ENCODE measurements around the gene CGA. TPM values are rescaled to one million over a fixed set of nuclear protein-coding genes. Genes with fewer than 3 reads are reported as not detected.

Gene CGA
- total and polyA plus RNA-seq, 11 donors: 0.40 to 0.89 (median 0.49) TPM; not detected in 8

- Histone ChIP-seq H3K4me3 (no peak overlapping the region), H3K36me3 (no peaks in the 10 kb centered on the region), H3K9me3 (no peaks in the 10 kb centered on the region), H3K27me3 (peaks cover 0 to 7% (median 0%) of the 10 kb centered on the region in 9 donors), H3K27ac (no peak overlapping the region), H3K4me1 (peaks cover 0 to 4% (median 0%) of the 10 kb centered on the region in 12 donors)
- intact Hi-C loops (cut with DNase I): no loop called here
- ATAC-seq: no peak
- WGBS, 4 donors: 72 to 92% (median 85%) methylated on average over 2 of the region's 2 CpGs
- TF ChIP-seq CTCF (IDR thresholded peaks at IDR 0.05): no peak
- DNase-seq: no peak
Observed at GRCh38 chr6:87101067-87101466, 6.2 kb upstream of the CGA start.

- intact Hi-C loops (cut with DNase I): no loop called here
- Histone ChIP-seq H3K27ac (no peak overlapping the region), H3K36me3 (no peaks in the 10 kb centered on the region), H3K9me3 (no peaks in the 10 kb centered on the region), H3K27me3 (peaks cover 0 to 9% (median 0%) of the 10 kb centered on the region in 9 donors), H3K4me1 (peaks cover 0 to 4% (median 0%) of the 10 kb centered on the region in 12 donors), H3K4me3 (no peak overlapping the region)
- ATAC-seq: no peak
- 77 to 84% (median 79%) methylated on average over 3 of the region's 3 CpGs for WGBS, 4 donors
- TF ChIP-seq POLR2A (IDR thresholded peaks at IDR 0.05) (no peak), CTCF (IDR thresholded peaks at IDR 0.05) (no peak)
- no peak for DNase-seq
Observed at GRCh38 chr6:87100216-87100615, 5.3 kb upstream of the CGA start.

GRCh38 chr6:87099472-87099871, 4.6 kb upstream of the CGA start:
- no peaks in the 10 kb centered on the region for H3K9me3 ChIP-seq
- intact Hi-C loops (cut with DNase I): no loop called here
- no peak overlapping the region for H3K4me3 ChIP-seq
- H3K36me3 ChIP-seq: no peaks in the 10 kb centered on the region
- H3K4me1 ChIP-seq: peaks cover 0 to 4% (median 0%) of the 10 kb centered on the region in 12 donors
- ATAC-seq: no peak
- H3K27ac ChIP-seq: no peak overlapping the region
- DNase-seq: no peak
- H3K27me3 ChIP-seq: peaks cover 0 to 9% (median 0%) of the 10 kb centered on the region in 9 donors
- TF ChIP-seq CTCF (IDR thresholded peaks at IDR 0.05) (no peak), POLR2A (IDR thresholded peaks at IDR 0.05) (no peak)

GRCh38 chr6:87094576-87094975, 330 bp downstream of the CGA start:
- no peaks in the 10 kb centered on the region for H3K4me1 ChIP-seq
- peaks cover 0 to 9% (median 0%) of the 10 kb centered on the region in 9 donors for H3K27me3 ChIP-seq
- no peak overlapping the region for H3K4me3 ChIP-seq
- no peak for ATAC-seq
- no peaks in the 10 kb centered on the region for H3K9me3 ChIP-seq
- no peaks in the 10 kb centered on the region for H3K36me3 ChIP-seq
- H3K27ac ChIP-seq: no peak overlapping the region
- intact Hi-C loops (cut with DNase I): no loop called here
- no peak for DNase-seq
- TF ChIP-seq CTCF (IDR thresholded peaks at IDR 0.05): no peak
- no peak for TF ChIP-seq POLR2A (IDR thresholded peaks at IDR 0.05)
- 60 to 76% (median 71%) methylated on average over 1 of the region's 1 CpG for WGBS, 4 donors
